NK-92 (cell line): ENCODE results near the gene OR10H3.
"Not testable (repeated sequence)": the region's sequence is repeated elsewhere in the genome, so short reads cannot be mapped to it uniquely, and the experiment has no call there.

Experiments used
- DNase-seq: peaks from one replicate; lab custom pipeline; 2025; ENCODE audit not compliant: unreplicated experiment; lab: John Stamatoyannopoulos, UW

Gene OR10H3, protein sequence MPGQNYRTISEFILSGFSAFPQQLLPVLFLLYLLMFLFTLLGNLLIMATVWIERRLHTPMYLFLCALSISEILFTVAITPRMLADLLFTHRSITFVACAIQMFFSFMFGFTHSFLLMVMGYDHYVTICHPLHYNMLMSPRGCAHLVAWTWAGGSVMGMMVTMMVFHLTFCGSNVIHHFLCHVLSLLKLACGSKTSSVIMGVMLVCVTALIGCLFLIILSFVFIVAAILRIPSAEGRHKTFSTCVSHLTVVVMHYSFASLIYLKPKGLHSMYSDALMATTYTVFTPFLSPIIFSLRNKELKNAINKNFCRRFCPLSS

DNA sequence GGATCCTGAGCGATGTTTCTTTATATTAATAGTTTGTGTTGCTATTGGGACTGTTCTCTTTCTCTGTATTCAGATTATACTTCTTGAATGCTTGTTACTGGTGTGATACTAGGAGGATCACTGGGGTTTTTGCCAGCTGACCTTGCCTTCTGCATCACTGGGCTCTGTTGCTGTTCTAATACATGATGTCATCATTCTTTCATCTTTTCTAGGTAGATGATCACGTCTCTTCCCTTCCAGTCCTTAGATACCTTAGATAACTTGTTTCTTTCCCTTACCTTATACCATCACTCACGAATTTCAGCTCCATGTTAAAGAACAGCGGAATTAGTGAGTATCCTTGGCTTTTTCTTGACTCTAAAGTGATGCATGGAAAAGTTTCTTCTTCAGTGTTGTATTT is at the start of gene OR10H3:
Gene OR10H3, plus strand, starts transcription at position 264 of the 400 bp plus-strand sequence. CDS start 3,408 bp downstream, outside the sequence.
- DNase-seq: no peak

DNA sequence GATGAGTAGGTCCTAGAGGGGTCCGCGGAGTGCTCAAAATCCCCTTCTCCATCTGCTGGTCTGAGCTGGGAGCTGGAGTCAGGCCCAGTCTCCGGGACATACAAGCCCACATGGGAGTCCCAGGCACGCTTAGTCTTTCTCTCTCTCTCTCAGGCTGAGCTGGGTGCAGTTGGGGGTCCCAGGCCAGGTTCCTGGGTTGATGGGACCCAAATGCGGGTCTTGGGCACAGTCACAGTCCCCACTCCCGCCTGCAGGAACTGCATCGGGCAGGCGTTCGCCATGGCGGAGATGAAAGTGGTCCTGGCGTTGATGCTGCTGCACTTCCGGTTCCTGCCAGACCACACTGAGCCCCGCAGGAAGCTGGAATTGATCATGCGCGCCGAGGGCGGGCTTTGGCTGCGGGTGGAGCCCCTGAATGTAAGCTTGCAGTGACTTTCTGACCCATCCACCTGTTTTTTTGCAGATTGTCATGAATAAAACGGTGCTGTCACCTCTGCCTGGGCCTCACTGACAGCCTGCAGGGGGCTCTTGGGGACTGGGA is 41.1 kb upstream of the OR10H3 start:
- no peak for DNase-seq

DNA sequence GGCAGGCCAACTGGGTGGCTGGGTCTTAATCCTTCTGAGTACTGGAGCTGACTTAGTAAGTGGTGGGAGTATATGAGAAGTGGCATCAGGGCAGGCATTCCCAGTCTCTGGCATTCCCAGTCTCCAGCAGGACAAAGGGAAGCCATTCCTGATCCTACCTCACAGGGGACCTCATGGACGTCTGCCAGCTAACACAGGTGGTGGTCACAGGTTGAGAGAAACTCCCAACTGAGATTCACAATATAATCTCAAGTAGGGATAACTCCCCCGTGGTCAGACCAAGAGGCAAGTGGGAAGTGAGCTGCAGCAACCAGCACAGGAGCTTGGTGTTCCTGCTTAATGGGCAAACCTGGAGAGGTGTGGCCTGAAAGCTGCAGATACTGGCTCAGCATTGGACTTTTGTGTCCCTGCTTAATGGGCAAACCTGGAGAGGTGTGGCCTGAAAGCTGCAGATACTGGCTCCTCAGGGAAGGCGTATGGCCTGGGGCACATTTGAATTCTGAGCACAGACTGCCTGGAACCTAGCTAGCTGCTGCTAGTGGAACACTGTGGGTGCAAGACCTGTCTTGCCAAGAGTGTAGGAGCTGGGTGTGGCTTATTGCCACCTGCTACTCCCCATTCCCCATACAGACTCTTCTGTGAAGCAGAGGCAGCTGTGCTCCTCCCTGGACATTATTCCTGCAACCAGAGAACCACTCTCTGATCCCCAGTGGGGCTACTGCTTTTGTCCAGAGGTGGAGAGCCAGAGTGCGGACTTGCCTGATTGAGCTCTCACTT is 35.8 kb upstream of the OR10H3 start:
- no peak for DNase-seq

DNA sequence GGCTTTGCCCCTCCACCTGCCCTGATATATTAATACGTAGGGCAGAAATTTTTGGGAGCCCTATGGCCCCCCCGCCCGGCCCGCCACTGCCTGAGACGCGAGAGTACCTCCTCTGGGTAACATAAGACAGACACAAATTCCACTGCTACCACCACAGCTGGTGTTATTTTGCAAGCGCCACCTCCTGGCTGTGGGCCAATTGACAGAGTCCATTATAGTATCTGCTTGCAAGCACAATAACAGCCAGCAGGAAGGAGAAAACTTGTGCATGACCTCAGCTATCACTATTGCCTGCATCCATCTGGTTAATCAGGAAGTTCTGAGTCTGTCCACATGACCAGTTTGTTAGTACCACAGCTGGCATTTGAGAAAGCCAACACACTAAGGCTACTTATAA is 35.3 kb upstream of the OR10H3 start:
- no peak for DNase-seq

DNA sequence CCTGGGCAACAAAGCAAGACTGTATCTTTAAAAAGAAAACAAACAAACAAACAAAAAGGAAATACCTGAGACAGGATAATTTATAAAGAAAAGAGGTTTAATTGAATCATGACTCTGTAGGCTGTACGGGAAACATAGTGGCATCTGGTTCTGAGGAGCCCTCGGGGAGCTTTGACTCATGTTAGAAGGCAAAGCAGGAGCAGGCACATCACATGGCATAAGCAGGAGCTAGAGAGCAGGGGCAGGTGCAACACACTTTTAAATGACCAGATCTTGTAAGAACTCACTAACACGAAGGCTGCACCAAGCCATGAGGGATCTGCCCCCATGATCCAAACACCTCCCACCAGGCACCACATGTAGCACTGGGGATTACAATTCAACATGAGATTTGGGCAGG is 23.1 kb upstream of the OR10H3 start:
- DNase-seq: no peak

DNA sequence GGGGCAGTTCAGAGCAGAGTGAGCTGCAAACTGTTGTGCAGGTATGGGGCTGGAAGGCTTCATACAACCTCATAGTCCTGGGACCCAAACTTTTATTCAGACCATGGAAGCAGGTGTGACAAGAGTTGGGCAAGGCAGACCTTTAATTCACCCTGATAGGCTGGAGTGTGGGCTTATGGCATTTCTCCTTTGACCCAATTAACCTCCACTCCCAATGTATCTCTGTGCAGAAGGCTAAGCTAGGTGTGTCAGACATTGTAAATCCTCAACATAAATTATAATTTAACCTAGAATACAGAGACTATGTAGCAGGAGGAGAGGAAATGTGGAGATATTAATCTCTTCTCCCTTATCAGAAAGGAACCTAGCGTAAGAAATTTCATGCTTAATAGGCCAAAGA is 22.1 kb upstream of the OR10H3 start:
- DNase-seq: no peak

DNA sequence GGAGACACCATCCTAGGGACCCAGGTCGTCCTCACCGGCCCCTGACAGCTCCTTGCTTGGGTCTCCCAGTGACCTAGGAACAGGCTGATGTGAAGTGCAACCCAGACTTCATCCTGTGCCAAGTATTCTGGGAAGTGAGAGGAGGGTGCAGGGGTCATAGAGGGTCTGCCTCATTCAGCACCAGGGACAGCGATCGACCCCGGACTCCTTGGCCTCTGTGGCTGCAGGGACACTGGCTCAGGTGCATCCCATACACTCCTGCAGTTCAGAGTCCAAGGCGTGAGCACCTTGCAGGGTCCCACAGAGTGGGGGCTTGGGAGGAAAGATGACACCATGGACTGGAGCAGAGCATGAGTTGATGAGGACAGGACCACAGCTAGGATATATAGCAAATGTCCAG is 20.0 kb upstream of the OR10H3 start:
- DNase-seq: no peak

DNA sequence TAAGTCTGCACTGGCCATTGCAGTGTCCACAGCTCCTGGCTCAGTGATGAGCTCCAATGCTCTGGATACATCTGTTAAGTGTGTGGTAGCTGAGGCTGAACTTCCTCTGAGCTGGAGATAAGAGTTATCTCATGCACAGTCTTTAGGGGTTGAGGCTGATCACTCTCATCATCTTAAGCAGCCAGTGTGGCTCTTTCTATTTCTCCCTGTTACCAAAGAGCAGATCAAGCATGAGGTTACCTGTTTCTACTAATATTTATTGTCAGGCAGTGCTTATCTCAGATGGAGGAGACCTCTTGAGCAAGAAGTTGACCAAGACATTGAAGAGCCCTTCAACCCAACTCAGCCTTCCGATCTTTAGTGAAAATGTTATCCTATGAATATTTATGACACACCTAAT is 16.5 kb upstream of the OR10H3 start:
- DNase-seq: no peak

DNA sequence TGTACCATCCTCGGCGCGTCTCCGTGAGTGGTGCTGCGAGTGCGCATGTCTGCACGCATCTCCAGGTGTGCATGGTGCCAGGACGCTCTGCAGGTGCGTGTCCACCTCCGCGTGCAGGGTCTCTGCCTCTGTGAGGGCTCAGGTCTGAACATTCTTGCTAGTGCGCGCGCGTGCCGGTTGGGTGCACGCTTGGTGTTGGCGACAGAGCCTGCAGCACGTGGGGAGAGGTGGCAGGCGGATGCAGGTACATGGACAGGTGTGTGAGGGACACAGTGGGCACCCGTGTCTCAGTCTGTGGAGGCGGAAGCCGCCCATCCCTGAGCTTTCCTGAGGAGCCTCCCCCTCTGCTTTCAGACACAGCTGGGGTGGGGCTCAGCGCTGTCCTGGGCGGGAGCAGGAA is 14.8 kb upstream of the OR10H3 start:
- DNase-seq: no peak

DNA sequence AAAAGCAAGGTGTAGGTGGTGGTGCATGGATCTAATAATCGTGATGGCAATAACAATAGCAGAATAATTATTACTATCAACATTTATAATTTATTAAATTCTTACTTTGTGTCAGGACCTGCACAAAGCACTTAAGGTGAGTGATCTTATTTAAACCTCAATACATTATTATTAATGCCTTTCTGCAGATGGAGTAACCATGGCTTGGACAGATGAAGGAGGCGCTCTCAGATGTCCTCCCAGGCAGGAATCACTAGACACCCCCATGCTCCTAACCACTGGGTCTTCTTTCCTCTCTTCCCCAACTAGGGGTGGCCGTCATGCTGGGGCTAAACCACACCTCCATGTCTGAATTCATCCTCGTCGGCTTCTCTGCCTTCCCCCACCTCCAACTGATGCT is 10.1 kb upstream of the OR10H3 start, which contains the start of gene OR10H2:
Gene OR10H2, plus strand, starts transcription at position 301 of the 400 bp plus-strand sequence. Its CDS starts 20 bp downstream, at position 321.
- DNase-seq: no peak

DNA sequence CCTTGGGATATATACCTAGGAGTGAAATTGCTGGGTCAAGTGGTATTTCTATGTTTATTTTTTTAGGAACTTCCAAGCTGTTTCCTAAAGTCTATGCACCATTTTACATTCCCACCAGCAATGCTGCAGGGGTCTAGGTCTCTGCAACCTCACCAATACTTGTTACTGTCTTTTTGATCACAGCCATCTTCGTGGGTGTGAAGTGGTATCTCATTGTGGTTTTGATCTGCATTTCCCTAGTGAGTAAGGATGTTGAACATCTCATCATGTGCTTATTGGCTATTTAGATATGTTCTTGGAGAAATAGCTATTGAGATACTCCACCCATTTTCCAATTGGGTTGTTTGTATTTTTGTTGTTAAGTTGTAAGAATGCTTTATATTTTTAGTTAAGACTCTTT is 7.2 kb upstream of the OR10H3 start:
- DNase-seq: no peak

DNA sequence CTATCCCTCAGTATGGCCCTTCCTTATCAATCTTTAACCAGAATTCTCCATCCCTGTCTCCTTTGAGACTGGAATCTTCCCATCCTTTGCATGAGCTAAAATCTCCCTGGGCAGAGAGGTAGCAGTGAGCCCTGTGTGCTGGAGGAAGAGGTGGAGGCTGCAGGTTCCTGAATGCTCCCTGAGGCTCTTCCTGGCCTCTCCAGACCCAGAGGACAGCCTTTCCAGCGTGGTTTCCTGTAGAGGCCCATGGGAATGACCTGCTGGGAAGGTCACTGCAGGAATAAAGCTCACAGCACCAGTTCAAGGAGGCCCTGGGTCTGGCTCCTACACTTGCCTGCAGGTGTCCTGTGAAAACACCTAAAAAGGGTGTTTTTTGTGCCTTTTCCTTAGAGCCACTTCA is 5.4 kb upstream of the OR10H3 start:
- no peak for DNase-seq

DNA sequence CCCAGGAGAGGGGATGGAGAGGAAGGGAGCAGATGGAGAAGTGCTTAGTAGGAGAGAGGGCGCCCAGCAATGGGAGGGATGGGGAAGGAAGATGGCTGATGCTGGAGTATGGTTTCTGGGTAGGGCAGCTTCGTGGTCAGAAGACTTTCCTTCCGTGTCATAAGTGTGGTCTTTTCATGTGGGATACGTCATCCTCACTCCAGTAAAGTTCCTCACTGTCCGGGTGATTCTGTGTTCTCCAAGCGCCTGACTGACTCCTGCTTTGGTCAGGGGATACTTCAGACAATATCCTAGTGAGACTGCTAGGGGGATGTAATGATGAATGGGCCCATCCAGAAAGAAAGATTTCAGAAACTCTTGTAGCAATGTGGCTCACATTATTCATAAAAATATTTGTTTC is 3.9 kb upstream of the OR10H3 start:
- no peak for DNase-seq

DNA sequence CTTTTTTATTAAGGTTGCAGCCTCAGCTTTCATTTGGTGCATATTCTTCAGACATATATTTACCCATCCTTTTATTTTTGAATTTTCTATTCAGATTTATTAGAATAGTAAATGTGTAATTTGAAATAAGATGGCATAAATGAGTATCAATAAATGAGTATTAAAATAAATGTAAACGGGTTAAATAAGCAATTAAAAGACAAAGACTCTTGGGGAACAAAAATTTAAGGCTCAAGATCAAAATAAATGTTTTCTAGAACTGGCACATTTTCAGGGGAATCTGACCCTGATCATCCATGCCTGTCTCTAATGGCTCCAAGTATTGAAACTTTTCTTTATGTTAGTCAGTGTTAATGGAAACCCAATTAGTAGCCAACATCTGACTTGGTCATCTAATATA is 3.0 kb downstream of the OR10H3 start:
- no peak for DNase-seq

DNA sequence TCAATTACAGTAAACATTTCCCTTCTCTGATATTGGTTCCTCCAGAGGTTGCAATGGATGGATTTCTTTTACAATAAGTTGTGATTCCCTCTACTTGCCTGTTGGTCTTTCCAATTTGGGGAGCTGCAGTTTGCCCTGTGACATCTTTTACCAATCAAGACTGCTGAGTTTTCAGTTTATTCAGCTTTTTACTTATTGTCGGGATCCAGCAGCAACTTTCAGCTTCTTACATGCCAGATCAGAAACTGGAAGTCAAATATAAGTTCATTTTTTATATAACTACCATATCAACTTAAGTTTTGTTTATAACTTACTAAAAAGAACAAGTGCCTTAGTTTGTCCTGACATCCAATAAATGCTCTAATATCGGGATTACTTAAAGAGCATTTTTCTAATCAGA is 10.5 kb downstream of the OR10H3 start:
- no peak for DNase-seq

DNA sequence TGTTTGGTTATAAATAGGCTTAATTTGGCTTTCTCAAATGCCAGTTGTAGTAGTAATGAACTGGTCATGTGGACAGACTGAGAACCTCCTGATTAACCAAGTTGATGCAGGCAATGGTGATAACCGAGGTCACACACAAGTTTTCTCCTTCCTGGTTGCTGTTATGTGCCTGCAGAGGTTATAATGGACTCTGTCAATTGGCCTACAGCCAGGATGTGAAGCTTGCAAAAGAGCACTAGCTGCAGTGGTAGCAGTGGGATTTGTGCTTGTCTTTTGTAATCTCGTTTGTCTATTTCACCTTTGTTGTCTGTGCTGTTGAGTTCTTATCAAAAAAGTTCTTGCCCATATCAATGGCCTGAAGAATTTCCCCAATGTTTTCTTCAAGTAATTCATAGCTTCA is 20.6 kb downstream of the OR10H3 start:
- DNase-seq: no peak

DNA sequence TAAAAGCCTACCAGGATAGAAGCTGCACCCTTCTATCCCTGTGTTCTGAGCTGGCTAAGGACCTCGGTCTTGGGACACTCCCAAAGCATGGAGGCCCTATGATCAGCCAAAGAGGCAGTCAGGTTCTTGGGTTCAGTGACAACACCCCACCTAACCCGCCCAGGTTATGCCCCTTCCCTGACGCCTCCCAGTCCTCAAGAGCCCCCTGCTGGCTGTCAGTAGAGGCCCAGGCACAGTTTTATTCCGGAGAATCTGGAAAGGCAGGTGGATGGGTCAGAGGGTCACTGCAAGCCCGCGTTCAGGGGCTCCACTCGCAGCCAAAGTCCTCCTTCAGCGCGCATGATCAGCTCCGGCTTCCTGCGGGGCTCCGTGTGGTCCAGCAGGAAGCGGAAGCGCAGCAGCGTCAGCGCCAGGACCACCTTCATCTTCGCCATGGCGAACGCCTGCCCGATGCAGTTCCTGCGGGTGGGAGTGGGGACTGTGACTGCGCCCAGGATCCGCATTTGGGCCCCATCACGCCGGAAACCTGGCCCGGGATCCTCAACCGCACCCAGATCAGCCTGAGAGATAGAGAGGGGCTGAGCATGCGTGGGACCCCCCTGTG is 22.3 kb downstream of the OR10H3 start:
- no peak for DNase-seq

DNA sequence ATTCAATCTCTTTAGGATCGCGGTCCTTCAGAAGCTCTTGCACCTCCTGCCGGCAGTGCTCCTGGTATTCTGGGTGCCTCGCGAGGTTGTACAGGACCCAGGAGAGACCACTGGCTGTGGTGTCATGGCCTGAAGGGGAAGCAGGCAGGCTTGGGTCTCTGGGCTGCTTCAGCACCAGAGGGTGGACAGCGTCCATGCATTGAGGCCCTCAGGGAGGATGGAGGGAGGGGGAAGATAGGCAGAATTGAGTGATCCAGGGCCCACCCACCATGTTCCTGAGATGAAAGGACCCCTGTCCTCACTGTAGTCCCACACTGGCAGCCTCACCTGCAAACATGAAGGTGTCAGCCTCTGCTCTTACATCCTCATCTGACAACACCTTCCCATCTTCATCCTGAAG is 31.8 kb downstream of the OR10H3 start:
- no peak for DNase-seq

DNA sequence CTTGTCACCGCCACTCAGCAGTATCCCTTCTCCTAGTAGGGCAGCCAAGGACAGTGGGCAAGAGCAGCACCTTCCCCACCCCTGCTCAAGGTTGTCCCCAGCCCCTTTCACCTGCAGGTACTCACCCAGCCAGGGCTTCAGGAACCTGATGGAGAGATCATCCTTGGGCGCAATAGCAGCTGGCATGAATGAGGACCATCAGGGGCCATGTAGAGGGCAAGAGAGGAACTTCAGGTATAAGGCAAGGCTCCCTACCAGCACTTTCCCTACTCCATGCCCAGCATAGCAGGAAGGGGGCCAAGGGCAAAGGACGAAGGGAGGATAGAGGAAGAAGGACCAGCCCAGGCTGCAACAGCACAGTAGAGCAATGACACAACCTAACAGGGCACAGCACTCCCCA is 36.4 kb downstream of the OR10H3 start:
- DNase-seq: not testable (repeated sequence)

DNA sequence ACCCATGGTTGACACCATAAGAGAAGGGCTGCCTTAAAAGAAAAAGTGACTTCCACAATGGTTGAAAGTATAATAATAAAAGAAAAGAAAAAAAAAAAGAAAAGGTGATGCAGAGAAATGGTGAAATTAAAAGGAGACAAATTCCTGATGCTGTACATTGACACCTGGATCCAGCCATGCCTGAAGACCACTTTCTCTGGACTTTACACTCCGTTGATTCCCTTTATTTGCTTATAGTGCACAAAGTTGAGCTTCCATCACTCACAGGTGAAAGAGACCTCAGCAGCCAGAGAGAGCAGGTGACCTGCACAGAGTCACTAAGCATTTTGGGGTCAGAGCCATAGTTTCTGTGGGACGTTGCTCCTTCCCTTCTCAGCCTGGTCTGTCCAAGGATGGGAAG is 37.5 kb downstream of the OR10H3 start:
- DNase-seq: no peak

DNA sequence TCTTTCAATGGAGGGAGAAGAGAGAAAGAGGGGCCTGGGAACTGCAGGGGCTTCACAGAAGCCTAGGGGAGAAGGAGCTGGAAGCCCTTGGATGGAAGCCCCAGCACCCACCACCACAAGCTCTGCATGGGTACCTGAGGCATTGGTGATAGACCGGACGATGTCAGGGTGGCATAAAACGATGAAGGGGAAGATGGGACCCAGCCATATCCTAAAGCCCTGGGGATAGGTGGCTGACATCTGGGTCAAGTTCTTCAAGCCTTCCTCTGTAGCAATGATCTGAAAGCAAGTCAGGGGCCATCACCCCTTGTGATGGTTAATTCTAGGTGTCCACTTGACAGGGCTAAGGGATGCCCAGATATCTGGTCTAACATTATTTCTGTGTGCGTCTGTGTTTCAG is 38.5 kb downstream of the OR10H3 start:
- DNase-seq: no peak
